ENCODE data around the gene TMEM156.
A peak's percentile ranks its signal among the peaks of the same experiment; 100 is the strongest.
"Not testable (repeated sequence)": the region's sequence is repeated elsewhere in the genome, so short reads cannot be mapped to it uniquely, and the experiment has no call there.

TMEM156 gene

DNA sequence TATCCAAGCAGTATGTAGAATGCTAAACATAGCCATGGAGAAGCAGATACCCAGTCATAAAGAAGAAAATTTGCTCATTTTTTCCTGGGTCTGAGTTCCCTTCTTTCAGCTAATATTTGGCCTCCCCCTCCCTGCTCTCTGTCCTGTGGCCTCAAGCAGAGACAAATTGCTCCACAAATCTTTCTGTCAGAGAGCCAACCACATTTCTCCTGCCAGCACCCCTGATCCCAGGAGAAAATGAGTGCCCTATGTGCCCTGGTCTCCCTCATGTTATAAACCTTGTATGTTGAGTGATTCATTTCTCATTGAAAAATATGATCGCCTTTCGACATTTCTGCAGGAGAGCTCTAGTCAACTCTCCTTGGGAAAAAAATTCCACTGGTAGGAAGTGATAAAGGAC, 82.0 kb downstream of the TMEM156 start:
- Histone ChIP-seq H3K36me3 (ENCODE audit: control insufficient read depth, insufficient read depth, low read length) (no peaks in the 10 kb centered on the region), H3K4me3 (ENCODE audit: insufficient read depth, low read depth, low read length, poor library complexity, severe bottlenecking) (no peak overlapping the region), H3K9me3 (ENCODE audit: control insufficient read depth, low read length) (no peaks in the 10 kb centered on the region), H3K27ac (ENCODE audit: insufficient read depth, low read length, poor library complexity, severe bottlenecking) (peak overlapping the region; percentile 60), H3K27me3 (replicated peaks; ENCODE audit: control insufficient read depth, insufficient read depth, low read length, poor library complexity, severe bottlenecking) (no peaks in the 10 kb centered on the region), H3K4me1 (ENCODE audit: control insufficient read depth, insufficient read depth, low read length, poor library complexity, severe bottlenecking) (peaks cover 7% of the 10 kb centered on the region)
- DNase-seq, result no peak

DNA sequence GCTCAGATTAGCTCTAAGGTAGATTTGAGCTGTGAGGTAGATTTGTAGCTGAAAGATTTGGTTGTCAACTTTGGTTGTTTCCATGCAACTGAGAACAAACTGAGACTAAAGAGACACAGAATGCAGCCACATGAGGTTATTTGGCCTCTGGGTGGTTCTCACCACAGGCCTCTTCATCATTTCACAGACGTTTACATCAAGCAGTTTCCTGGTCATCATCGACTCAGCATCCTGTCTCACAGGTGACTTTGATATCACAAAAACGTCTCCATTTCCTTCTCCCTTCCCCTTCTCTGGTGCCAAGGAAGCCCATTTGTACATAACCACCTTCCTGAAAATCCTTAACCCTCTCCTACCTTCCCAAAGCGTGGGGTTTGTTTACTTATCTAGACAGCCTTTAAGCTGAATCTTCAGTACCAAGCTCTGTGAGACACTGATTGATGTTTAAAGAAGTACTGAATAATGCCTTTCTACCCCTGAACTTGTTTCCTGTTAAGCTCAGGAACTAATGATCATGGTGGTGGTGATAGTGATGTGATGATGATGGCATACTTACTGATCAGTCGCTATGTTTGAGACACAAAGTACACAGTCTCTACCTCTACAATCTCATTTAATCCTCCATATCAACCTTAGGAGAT, 82.7 kb downstream of the TMEM156 start:
- no peaks in the 10 kb centered on the region for H3K27me3 ChIP-seq (replicated peaks; ENCODE audit: control insufficient read depth, insufficient read depth, low read length, poor library complexity, severe bottlenecking)
- peaks cover 7% of the 10 kb centered on the region for H3K4me1 ChIP-seq (ENCODE audit: control insufficient read depth, insufficient read depth, low read length, poor library complexity, severe bottlenecking)
- peak overlapping the region; percentile 60 for H3K27ac ChIP-seq (ENCODE audit: insufficient read depth, low read length, poor library complexity, severe bottlenecking)
- no peak overlapping the region for H3K4me3 ChIP-seq (ENCODE audit: insufficient read depth, low read depth, low read length, poor library complexity, severe bottlenecking)
- DNase-seq, result peak in 2 of 3 donors; percentile 23 to 55
- no peaks in the 10 kb centered on the region for H3K36me3 ChIP-seq (ENCODE audit: control insufficient read depth, insufficient read depth, low read length)
- no peaks in the 10 kb centered on the region for H3K9me3 ChIP-seq (ENCODE audit: control insufficient read depth, low read length)

- Histone ChIP-seq H3K27me3 (replicated peaks; ENCODE audit: control insufficient read depth, insufficient read depth, low read length, poor library complexity, severe bottlenecking) (no peaks in the 10 kb centered on the region), H3K27ac (ENCODE audit: insufficient read depth, low read length, poor library complexity, severe bottlenecking) (no peak overlapping the region), H3K4me1 (ENCODE audit: control insufficient read depth, insufficient read depth, low read length, poor library complexity, severe bottlenecking) (peaks cover 7% of the 10 kb centered on the region), H3K9me3 (ENCODE audit: control insufficient read depth, low read length) (no peaks in the 10 kb centered on the region), H3K4me3 (ENCODE audit: insufficient read depth, low read depth, low read length, poor library complexity, severe bottlenecking) (no peak overlapping the region), H3K36me3 (ENCODE audit: control insufficient read depth, insufficient read depth, low read length) (no peaks in the 10 kb centered on the region)
- DNase-seq, result no peak
Measured at GRCh38 chr4:38948551-38948950, 83.7 kb downstream of the TMEM156 start.

GRCh38 chr4:38946919-38947318, 85.3 kb downstream of the TMEM156 start:
- H3K27ac ChIP-seq (ENCODE audit: insufficient read depth, low read length, poor library complexity, severe bottlenecking), result no peak overlapping the region
- no peak overlapping the region for H3K4me3 ChIP-seq (ENCODE audit: insufficient read depth, low read depth, low read length, poor library complexity, severe bottlenecking)
- H3K36me3 ChIP-seq (ENCODE audit: control insufficient read depth, insufficient read depth, low read length), result no peaks in the 10 kb centered on the region
- peaks cover 7% of the 10 kb centered on the region for H3K4me1 ChIP-seq (ENCODE audit: control insufficient read depth, insufficient read depth, low read length, poor library complexity, severe bottlenecking)
- no peaks in the 10 kb centered on the region for H3K9me3 ChIP-seq (ENCODE audit: control insufficient read depth, low read length)
- no peak for DNase-seq
- H3K27me3 ChIP-seq (replicated peaks; ENCODE audit: control insufficient read depth, insufficient read depth, low read length, poor library complexity, severe bottlenecking), result no peaks in the 10 kb centered on the region

DNA sequence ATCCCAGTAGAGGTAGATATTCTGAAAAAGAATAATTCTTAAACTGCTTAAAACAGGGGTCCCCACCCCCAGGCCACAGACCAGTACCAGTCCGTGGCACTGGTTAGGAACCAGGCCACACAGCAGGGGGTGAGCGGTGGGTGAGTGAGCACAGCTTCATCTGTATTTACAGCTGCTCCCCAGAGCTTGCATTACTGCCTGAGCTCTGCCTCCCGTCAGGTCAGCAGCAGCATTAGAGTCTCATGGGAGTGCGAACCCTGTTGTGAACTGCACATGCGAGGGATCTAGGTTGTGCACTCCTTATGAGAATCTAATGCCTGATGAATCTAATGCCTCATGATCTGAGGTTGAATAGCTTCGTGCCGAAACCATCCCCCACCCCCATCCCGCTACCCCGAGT, 87.8 kb downstream of the TMEM156 start:
- no peak overlapping the region for H3K4me3 ChIP-seq (ENCODE audit: insufficient read depth, low read depth, low read length, poor library complexity, severe bottlenecking)

GRCh38 chr4:38943343-38943742, 88.9 kb downstream of the TMEM156 start:
- H3K36me3 ChIP-seq (ENCODE audit: control insufficient read depth, insufficient read depth, low read length), result no peaks in the 10 kb centered on the region
- no peak overlapping the region for H3K4me3 ChIP-seq (ENCODE audit: insufficient read depth, low read depth, low read length, poor library complexity, severe bottlenecking)
- DNase-seq, result no peak

More for the DNA sequence above, 87.8 kb downstream of the TMEM156 start:
- DNase-seq, result no peak
- Histone ChIP-seq H3K36me3 (ENCODE audit: control insufficient read depth, insufficient read depth, low read length) (no peaks in the 10 kb centered on the region), H3K9me3 (ENCODE audit: control insufficient read depth, low read length) (no peaks in the 10 kb centered on the region), H3K4me1 (ENCODE audit: control insufficient read depth, insufficient read depth, low read length, poor library complexity, severe bottlenecking) (peaks cover 7% of the 10 kb centered on the region), H3K27ac (ENCODE audit: insufficient read depth, low read length, poor library complexity, severe bottlenecking) (no peak overlapping the region), H3K27me3 (replicated peaks; ENCODE audit: control insufficient read depth, insufficient read depth, low read length, poor library complexity, severe bottlenecking) (no peaks in the 10 kb centered on the region)

GRCh38 chr4:38941906-38942305, 90.3 kb downstream of the TMEM156 start:
- not testable (repeated sequence) for H3K4me3 ChIP-seq (ENCODE audit: insufficient read depth, low read depth, low read length, poor library complexity, severe bottlenecking); DNase-seq; H3K27ac ChIP-seq (ENCODE audit: insufficient read depth, low read length, poor library complexity, severe bottlenecking); H3K36me3 ChIP-seq (ENCODE audit: control insufficient read depth, insufficient read depth, low read length); H3K9me3 ChIP-seq (ENCODE audit: control insufficient read depth, low read length); H3K27me3 ChIP-seq (replicated peaks; ENCODE audit: control insufficient read depth, insufficient read depth, low read length, poor library complexity, severe bottlenecking); H3K4me1 ChIP-seq (ENCODE audit: control insufficient read depth, insufficient read depth, low read length, poor library complexity, severe bottlenecking)

More at GRCh38 chr4:38943343-38943742, 88.9 kb downstream of the TMEM156 start:
- H3K4me1 ChIP-seq (ENCODE audit: control insufficient read depth, insufficient read depth, low read length, poor library complexity, severe bottlenecking), result no peaks in the 10 kb centered on the region
- no peaks in the 10 kb centered on the region for H3K27me3 ChIP-seq (replicated peaks; ENCODE audit: control insufficient read depth, insufficient read depth, low read length, poor library complexity, severe bottlenecking)
- no peak overlapping the region for H3K27ac ChIP-seq (ENCODE audit: insufficient read depth, low read length, poor library complexity, severe bottlenecking)
- no peaks in the 10 kb centered on the region for H3K9me3 ChIP-seq (ENCODE audit: control insufficient read depth, low read length)

GRCh38 chr4:38940476-38940875, 91.7 kb downstream of the TMEM156 start:
- H3K4me3 ChIP-seq (ENCODE audit: insufficient read depth, low read depth, low read length, poor library complexity, severe bottlenecking), result no peak overlapping the region
- no peaks in the 10 kb centered on the region for H3K4me1 ChIP-seq (ENCODE audit: control insufficient read depth, insufficient read depth, low read length, poor library complexity, severe bottlenecking)
- H3K27me3 ChIP-seq (replicated peaks; ENCODE audit: control insufficient read depth, insufficient read depth, low read length, poor library complexity, severe bottlenecking), result no peaks in the 10 kb centered on the region
- H3K36me3 ChIP-seq (ENCODE audit: control insufficient read depth, insufficient read depth, low read length), result no peaks in the 10 kb centered on the region
- DNase-seq, result no peak
- H3K9me3 ChIP-seq (ENCODE audit: control insufficient read depth, low read length), result no peaks in the 10 kb centered on the region
- H3K27ac ChIP-seq (ENCODE audit: insufficient read depth, low read length, poor library complexity, severe bottlenecking), result no peak overlapping the region

- Histone ChIP-seq H3K4me3 (ENCODE audit: insufficient read depth, low read depth, low read length, poor library complexity, severe bottlenecking) (no peak overlapping the region), H3K4me1 (ENCODE audit: control insufficient read depth, insufficient read depth, low read length, poor library complexity, severe bottlenecking) (no peaks in the 10 kb centered on the region), H3K9me3 (ENCODE audit: control insufficient read depth, low read length) (no peaks in the 10 kb centered on the region), H3K36me3 (ENCODE audit: control insufficient read depth, insufficient read depth, low read length) (no peaks in the 10 kb centered on the region), H3K27ac (ENCODE audit: insufficient read depth, low read length, poor library complexity, severe bottlenecking) (no peak overlapping the region), H3K27me3 (replicated peaks; ENCODE audit: control insufficient read depth, insufficient read depth, low read length, poor library complexity, severe bottlenecking) (no peaks in the 10 kb centered on the region)
- DNase-seq, result no peak
Measured at GRCh38 chr4:38939165-38939564, 93.0 kb downstream of the TMEM156 start.

GRCh38 chr4:38935391-38936073, 96.7 kb downstream of the TMEM156 start:
- Histone ChIP-seq H3K9me3 (ENCODE audit: control insufficient read depth, low read length) (no peaks in the 10 kb centered on the region), H3K36me3 (ENCODE audit: control insufficient read depth, insufficient read depth, low read length) (no peaks in the 10 kb centered on the region), H3K4me1 (ENCODE audit: control insufficient read depth, insufficient read depth, low read length, poor library complexity, severe bottlenecking) (no peaks in the 10 kb centered on the region), H3K27me3 (replicated peaks; ENCODE audit: control insufficient read depth, insufficient read depth, low read length, poor library complexity, severe bottlenecking) (no peaks in the 10 kb centered on the region), H3K27ac (ENCODE audit: insufficient read depth, low read length, poor library complexity, severe bottlenecking) (no peak overlapping the region), H3K4me3 (ENCODE audit: insufficient read depth, low read depth, low read length, poor library complexity, severe bottlenecking) (no peak overlapping the region)
- DNase-seq, result no peak
